SH-SY5Y (cell line): ENCODE data around the gene CADPS2.

Experiments
- GATA2 ChIP-seq: IDR thresholded peaks from 2 replicates; pipeline ENCODE4 v1.6.1; 2011; ENCODE audit warnings: mild to moderate bottlenecking, low read depth, low read length
- GATA3 ChIP-seq: IDR thresholded peaks from 2 replicates; pipeline ENCODE4 v1.6.1; 2011; ENCODE audit warnings: low read depth, mild to moderate bottlenecking, low read length, moderate library complexity

DNA sequence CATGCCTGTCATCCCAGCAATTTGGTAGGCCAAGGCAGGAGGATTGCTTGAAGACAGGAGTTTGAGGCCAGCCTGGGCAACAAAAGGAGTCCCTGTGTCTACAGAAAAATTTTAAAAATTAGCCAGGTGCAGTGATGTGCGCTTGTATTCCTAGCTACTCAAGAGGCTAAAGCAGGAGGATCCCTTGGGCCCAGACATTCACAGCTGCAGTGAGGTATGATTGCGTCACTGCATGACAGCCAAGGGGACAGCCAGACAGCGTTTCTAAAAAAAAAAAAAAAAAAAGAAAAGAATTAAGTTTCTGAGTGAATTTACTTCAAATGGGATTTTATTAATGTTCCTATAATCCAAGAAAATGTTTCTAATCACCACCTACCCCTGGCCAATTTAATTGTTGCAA is 96.1 kb downstream of the CADPS2 start:
- TF ChIP-seq GATA2 = no peak
- no peak for TF ChIP-seq GATA3
